Cardiac fibroblast (primary cell): ENCODE data around the gene SMAD3.

Source experiments
- DNase-seq, 2 donors: peaks; one replicate each; pipeline versions ENCODE4 v3.0.0 to v3.0.0-alpha.2; 2010; ENCODE audit warnings: low read depth in 2 of 2
- H3K4me3 ChIP-seq, 2 donors: replicated peaks in 1 of 2; 1 replicate in 1 of 2; 2 replicates in 1 of 2; pipeline ENCODE4 v1.5.1; 2011; ENCODE audit warnings: low read depth in 2 of 2, low read length in 2 of 2, mild to moderate bottlenecking in 2 of 2, moderate library complexity in 1 of 2
- CTCF ChIP-seq: IDR thresholded peaks from one replicate; pipeline ENCODE4 v1.5.1; 2011; ENCODE audit warnings: low read depth, mild to moderate bottlenecking, low read length, inconsistent platforms

Gene SMAD3

GRCh38 chr15:67021455-67021854, 43.9 kb upstream of the SMAD3 start:
- no peak for DNase-seq
- no peak overlapping the region for H3K4me3 ChIP-seq
- no peak for TF ChIP-seq CTCF

DNA sequence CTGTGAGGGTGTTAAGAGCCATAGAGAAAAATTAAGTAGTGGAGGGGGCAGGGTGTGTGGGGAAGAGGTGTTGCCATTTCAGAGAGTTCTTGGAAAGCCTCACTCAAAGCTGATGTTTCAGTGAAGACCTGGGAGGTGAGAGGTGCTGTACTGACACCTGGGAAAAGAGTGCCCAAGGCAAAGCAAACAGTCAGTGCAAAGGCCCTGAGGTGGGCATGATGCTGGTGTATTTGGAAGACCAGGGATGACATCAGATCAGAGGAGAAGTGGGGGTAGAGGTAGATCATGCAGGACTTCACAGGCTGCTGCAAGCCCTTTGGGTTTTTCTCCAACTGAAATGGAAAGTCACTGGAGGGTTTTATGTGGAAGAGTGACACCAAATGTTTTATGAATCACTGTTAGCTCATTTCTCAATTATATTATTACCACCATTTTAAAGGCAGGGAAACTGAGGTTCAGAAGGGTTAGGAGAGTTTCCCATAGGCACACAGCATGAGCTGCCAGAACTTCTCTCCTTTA, 42.8 kb upstream of the SMAD3 start:
- DNase-seq, result no peak
- no peak for TF ChIP-seq CTCF
- no peak overlapping the region for H3K4me3 ChIP-seq

GRCh38 chr15:67023517-67024313, 41.7 kb upstream of the SMAD3 start:
- H3K4me3 ChIP-seq, result no peak overlapping the region
- DNase-seq, result no peak
- TF ChIP-seq CTCF, result no peak

DNA sequence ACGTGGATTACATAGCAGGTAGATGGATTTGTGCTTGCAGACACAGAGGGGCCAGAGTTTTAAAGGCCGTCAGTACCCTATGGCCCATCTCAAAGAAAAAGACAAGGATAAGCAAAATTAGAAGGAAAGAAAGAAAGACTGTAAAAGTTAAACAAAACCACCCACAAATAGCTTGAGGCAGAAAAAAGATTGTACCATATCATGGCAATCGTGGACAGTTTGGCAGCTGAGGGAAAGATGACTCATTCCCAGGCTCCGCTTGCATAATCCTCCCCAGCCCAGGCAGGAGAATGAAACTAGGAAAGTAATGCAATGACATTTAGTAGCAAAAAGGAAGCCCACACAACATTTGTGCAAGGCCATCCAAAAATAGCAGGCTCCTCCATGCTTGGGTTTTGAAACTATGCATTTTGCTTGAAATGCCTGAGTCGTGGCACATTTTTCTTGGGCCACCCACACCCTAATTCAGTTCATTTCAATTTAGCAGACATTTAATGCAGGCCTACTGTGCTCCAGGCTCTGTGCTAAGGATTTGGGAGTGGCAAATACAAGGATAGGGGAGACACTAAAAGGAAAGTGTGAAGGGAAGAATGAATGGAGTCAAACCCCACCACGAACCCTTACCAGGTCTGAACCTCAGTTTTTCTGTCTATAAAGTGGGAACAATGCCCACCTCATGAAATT, 40.9 kb upstream of the SMAD3 start:
- peak; percentile 96 for DNase-seq
- H3K4me3 ChIP-seq, result no peak overlapping the region
- no peak for TF ChIP-seq CTCF

- no peak for DNase-seq
- H3K4me3 ChIP-seq, result no peak overlapping the region
- TF ChIP-seq CTCF, result no peak
Observed at GRCh38 chr15:67024998-67025368, 40.4 kb upstream of the SMAD3 start.

DNA sequence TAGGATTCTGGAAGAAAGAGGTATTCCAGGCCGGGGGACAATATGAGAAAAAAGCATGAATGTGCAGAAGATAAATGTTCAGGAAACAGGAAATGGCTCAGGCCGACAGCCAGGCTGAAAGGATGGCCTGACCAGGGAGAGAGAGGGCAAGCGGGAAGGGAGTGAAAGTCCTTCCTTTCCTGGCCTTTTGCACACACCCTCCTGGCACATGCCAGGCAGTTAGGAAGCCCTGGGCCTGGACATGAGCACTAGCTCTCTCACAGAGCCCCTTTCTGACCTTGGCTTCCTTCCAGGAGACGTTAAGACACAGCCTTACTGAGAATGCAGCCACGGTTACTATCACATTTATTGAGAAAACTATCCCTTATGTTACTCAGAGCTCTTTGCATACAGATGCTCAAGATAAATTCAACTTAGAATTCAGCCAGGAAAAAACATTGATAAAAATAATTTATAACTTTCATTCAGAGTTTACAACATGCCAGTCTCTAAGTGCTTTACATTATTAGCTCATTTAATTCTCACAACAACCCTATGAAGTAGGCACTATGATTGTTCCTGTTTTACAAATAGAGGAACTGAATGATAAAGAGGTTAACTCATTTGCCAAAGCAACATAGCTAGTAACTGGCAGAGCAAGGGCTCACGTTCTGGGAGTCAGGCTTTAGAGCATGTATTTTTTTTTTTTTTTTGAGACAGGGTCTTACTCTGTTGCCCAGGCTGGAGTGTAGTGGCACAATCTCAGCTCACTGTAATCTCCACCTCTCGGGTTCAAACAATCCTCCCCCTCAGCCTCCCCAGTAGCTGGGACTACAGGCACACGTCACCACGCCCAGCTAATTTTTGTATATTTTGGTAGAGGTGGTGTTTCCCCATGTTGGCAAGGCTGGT, 39.4 kb upstream of the SMAD3 start:
- peak; percentile 75 to 94 for DNase-seq
- no peak overlapping the region for H3K4me3 ChIP-seq

More for the DNA sequence above, 39.4 kb upstream of the SMAD3 start:
- no peak for TF ChIP-seq CTCF
